Activated CD8-positive, alpha-beta memory T cell treated with anti-CD3 and anti-CD28 coated beads for 4 hours (primary cell): ENCODE data around the gene TACR1.
"Not testable (repeated sequence)": the region's sequence is repeated elsewhere in the genome, so short reads cannot be mapped to it uniquely, and the experiment has no call there.

Experiments used
- DNase-seq, 2 donors: peaks; one replicate each; pipeline ENCODE4 v3.0.0-alpha.2; 2020; ENCODE audit warnings: low read depth in 2 of 2

Gene TACR1

GRCh38 chr2:75088791-75089190, 110.5 kb downstream of the TACR1 start:
- DNase-seq = no peak

- DNase-seq = no peak
Measured at GRCh38 chr2:75087736-75088135, 111.6 kb downstream of the TACR1 start.

GRCh38 chr2:75079575-75079974, 119.7 kb downstream of the TACR1 start:
- no peak for DNase-seq

- no peak for DNase-seq
Measured at GRCh38 chr2:75077909-75078308, 121.4 kb downstream of the TACR1 start.

GRCh38 chr2:75076088-75076487, 123.2 kb downstream of the TACR1 start:
- DNase-seq = no peak

- no peak for DNase-seq
Measured at GRCh38 chr2:75074708-75075107, 124.6 kb downstream of the TACR1 start.

GRCh38 chr2:75074228-75074627, 125.1 kb downstream of the TACR1 start:
- DNase-seq = no peak

- DNase-seq = no peak
Measured at GRCh38 chr2:75071766-75072165, 127.6 kb downstream of the TACR1 start.

GRCh38 chr2:75068546-75068945, 130.8 kb downstream of the TACR1 start:
- no peak for DNase-seq

GRCh38 chr2:75067506-75067905, 131.8 kb downstream of the TACR1 start:
- DNase-seq = no peak

- no peak for DNase-seq
Measured at GRCh38 chr2:75066121-75066902, 133.0 kb downstream of the TACR1 start.

GRCh38 chr2:75065402-75066008, 133.8 kb downstream of the TACR1 start:
- DNase-seq = no peak

- DNase-seq = peak; percentile 4 to 5
Measured at GRCh38 chr2:75064691-75065396, 134.5 kb downstream of the TACR1 start.

- no peak for DNase-seq
Measured at GRCh38 chr2:75063906-75064305, 135.4 kb downstream of the TACR1 start.

GRCh38 chr2:75058427-75058826, 140.9 kb downstream of the TACR1 start:
- DNase-seq = no peak

GRCh38 chr2:75057150-75057549, 142.2 kb downstream of the TACR1 start:
- DNase-seq = not testable (repeated sequence)

- DNase-seq = no peak
Measured at GRCh38 chr2:75055820-75056675, 143.3 kb downstream of the TACR1 start.

- DNase-seq = no peak
Measured at GRCh38 chr2:75055142-75055819, 144.0 kb downstream of the TACR1 start.

- no peak for DNase-seq
Measured at GRCh38 chr2:75054296-75054695, 145.0 kb downstream of the TACR1 start.

GRCh38 chr2:75053484-75054112, 145.7 kb downstream of the TACR1 start:
- no peak for DNase-seq
